ES-I3 (cell line): ENCODE measurements around the gene OR1L8.
"Not testable (repeated sequence)": the region's sequence is repeated elsewhere in the genome, so short reads cannot be mapped to it uniquely, and the experiment has no call there.

ENCODE experiments used
- H3K36me3 ChIP-seq: 2 replicates; pipeline ENCODE4 v1.6.1; 2013; ENCODE audit warnings: mild to moderate bottlenecking, low read length, control low read depth, moderate library complexity; ENCODE audit not compliant: insufficient read depth
- H3K4me1 ChIP-seq: 2 replicates; pipeline ENCODE4 v1.6.1; 2013; ENCODE audit warnings: mild to moderate bottlenecking, control low read depth, low read length; ENCODE audit not compliant: insufficient read depth
- H3K9ac ChIP-seq: 2 replicates; pipeline ENCODE4 v1.6.1; 2013; ENCODE audit warnings: low read depth, mild to moderate bottlenecking, low read length, moderate library complexity
- H3K9me3 ChIP-seq: 2 replicates; pipeline ENCODE4 v1.6.1; 2013; ENCODE audit warnings: mild to moderate bottlenecking, low read length, moderate library complexity; ENCODE audit not compliant: control insufficient read depth, insufficient read depth

Gene OR1L8

GRCh38 chr9:122583284-122583683, at the start of gene OR1L8:
Gene OR1L8 (minus strand): TSS chr9:122583384. CDS start chr9:122568477, 14,907 bp downstream.
- not testable (repeated sequence) for H3K36me3 ChIP-seq, H3K9me3 ChIP-seq, H3K9ac ChIP-seq, H3K4me1 ChIP-seq

DNA sequence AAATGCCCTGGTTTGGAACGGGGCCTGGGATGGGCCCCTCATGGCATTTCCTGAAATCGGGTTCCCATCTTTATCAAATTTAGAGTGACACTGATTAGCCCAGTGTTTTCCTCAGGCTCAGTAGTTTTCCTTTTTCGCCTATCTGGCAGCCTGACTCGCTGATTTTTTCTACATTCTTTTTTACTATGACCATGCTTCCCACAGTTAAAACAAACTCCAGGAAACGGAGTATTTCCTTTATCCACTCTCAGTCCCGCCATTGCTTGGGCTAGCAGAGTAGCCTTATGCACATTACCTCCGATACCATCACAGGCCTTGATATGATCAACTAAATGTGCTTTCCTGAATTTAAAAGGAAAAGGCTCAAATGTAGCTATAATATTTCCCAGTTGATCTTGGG, 36.8 kb upstream of the OR1L8 start:
- H3K9me3 ChIP-seq = no peaks in the 10 kb centered on the region
- H3K36me3 ChIP-seq = no peaks in the 10 kb centered on the region
- no peaks in the 10 kb centered on the region for H3K4me1 ChIP-seq
- H3K9ac ChIP-seq = no peak overlapping the region

GRCh38 chr9:122614362-122614761, 31.2 kb upstream of the OR1L8 start, which contains the start of gene OR1Q1:
Gene OR1Q1 (plus strand): TSS chr9:122614738. CDS start chr9:122614738, 0 bp downstream.
- H3K36me3 ChIP-seq = no peaks in the 10 kb centered on the region
- H3K9me3 ChIP-seq = no peaks in the 10 kb centered on the region
- H3K9ac ChIP-seq = no peak within 1 kb of the TSS
- no peaks in the 10 kb centered on the region for H3K4me1 ChIP-seq

- H3K9me3 ChIP-seq = no peaks in the 10 kb centered on the region
- H3K9ac ChIP-seq = no peak overlapping the region
- H3K36me3 ChIP-seq = no peaks in the 10 kb centered on the region
- no peaks in the 10 kb centered on the region for H3K4me1 ChIP-seq
Measured at GRCh38 chr9:122609804-122610203, 26.6 kb upstream of the OR1L8 start.

GRCh38 chr9:122606587-122606986, 23.4 kb upstream of the OR1L8 start:
- Histone ChIP-seq H3K9ac (no peak overlapping the region), H3K4me1 (no peaks in the 10 kb centered on the region), H3K36me3 (no peaks in the 10 kb centered on the region), H3K9me3 (no peaks in the 10 kb centered on the region)

GRCh38 chr9:122605691-122606090, 22.5 kb upstream of the OR1L8 start:
- H3K9me3 ChIP-seq = no peaks in the 10 kb centered on the region
- no peak overlapping the region for H3K9ac ChIP-seq
- no peaks in the 10 kb centered on the region for H3K36me3 ChIP-seq
- H3K4me1 ChIP-seq = no peaks in the 10 kb centered on the region

- no peak overlapping the region for H3K9ac ChIP-seq
- H3K4me1 ChIP-seq = no peaks in the 10 kb centered on the region
- H3K36me3 ChIP-seq = no peaks in the 10 kb centered on the region
- no peaks in the 10 kb centered on the region for H3K9me3 ChIP-seq
Measured at GRCh38 chr9:122580360-122580759, 2.8 kb downstream of the OR1L8 start.

DNA sequence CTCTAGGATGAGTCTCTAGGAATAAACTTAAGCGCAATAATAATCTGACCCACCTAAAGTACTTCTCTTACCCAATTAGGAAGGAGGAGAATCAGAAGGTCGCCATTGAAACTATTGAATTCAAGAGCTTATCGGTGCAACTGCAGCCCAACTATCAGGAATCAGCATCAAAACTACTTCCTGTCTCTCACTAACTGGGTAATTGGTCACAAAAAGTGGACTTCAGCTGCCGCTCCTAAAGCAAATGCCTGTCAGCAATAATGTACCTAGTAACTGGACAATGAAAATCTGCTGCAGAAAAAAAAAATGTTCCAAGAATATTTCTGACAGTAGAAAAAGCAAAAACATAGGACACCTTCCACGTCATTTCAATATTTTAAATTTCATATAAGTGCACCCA, 3.3 kb downstream of the OR1L8 start:
- no peaks in the 10 kb centered on the region for H3K9me3 ChIP-seq
- H3K4me1 ChIP-seq = no peaks in the 10 kb centered on the region
- no peak overlapping the region for H3K9ac ChIP-seq
- H3K36me3 ChIP-seq = no peaks in the 10 kb centered on the region

GRCh38 chr9:122572456-122572855, 10.7 kb downstream of the OR1L8 start:
- no peaks in the 10 kb centered on the region for H3K36me3 ChIP-seq
- no peaks in the 10 kb centered on the region for H3K9me3 ChIP-seq
- H3K9ac ChIP-seq = no peak overlapping the region
- H3K4me1 ChIP-seq = no peaks in the 10 kb centered on the region

DNA sequence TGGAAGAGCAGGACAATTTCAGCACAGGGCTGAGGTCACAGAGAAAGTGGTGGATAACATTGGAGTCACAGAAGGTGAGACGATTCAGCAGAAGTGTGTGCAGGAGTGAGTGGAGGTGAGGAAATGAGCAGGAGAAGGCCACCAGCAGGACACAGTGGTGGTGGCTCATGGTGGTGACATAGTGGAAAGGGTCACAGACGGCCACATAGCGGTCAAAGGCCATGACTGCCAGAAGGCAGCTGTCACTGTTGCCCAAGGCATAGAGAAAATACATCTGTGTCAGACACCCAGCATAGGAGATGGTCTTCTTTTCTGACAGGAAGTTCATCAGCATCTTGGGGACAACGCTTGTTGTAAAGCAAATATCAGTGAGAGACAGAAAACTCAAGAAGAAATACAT, 15.3 kb downstream of the OR1L8 start:
- Histone ChIP-seq H3K4me1 (no peaks in the 10 kb centered on the region), H3K9ac (no peak overlapping the region), H3K9me3 (no peaks in the 10 kb centered on the region; the same call in 1 of the 2 replicates), H3K36me3 (no peaks in the 10 kb centered on the region)

DNA sequence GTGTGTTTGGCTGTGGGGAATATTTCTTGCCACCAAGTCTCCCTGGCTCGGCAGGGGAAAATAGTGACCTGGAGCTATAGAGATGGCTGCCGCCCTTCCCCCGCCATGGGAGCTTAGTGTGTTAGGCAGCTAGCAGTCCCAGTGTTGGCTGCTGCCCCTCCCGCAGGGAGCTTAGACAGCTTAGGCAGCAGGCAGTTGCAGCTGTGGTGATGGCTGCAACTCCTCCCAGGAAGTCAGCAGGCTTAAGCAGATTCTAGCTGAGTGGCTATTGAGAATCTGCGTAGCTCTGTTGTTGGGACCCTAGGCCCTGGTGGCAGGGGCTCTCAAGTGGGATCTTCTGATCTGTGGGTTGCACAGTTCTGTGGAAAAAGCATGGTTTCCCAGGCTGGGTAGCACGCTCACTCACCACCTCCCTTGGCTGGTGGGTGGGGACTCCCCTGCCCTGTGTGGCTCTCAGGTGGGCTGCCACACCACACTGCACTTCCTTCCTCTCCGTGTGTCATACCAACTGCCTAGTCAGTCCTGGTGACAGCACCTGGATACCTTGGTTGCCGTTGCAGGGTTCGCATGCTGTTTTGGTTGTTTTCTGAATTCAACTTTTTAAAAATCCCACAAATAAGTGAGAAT, 20.9 kb downstream of the OR1L8 start:
- H3K4me1 ChIP-seq = no peaks in the 10 kb centered on the region
- H3K9me3 ChIP-seq = no peaks in the 10 kb centered on the region; the same call in 1 of the 2 replicates
- no peak overlapping the region; the same call in 1 of the 2 replicates for H3K9ac ChIP-seq
- no peaks in the 10 kb centered on the region for H3K36me3 ChIP-seq

DNA sequence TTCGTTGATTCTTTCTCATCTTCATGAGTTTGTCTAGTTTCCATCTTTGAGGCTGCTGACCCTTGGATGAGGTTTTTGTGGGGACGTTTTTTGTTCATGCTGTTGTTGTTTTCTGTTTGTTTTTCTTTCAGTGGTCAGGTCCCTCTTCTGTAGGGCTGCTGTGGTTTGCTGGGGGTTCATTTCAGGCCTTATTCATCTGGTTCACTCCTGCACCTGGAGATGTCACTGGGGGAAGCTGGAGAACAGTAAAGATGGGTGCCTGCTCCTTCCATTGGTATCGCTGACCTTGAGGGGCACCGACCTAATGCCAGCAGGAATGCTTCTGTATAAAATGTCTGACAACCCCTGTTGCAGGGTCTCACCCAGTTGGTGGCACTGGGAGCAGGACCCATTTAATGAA, 21.7 kb downstream of the OR1L8 start:
- no peak overlapping the region; the same call in 1 of the 2 replicates for H3K9ac ChIP-seq
- H3K4me1 ChIP-seq = no peaks in the 10 kb centered on the region
- H3K9me3 ChIP-seq = no peaks in the 10 kb centered on the region; the same call in 1 of the 2 replicates
- H3K36me3 ChIP-seq = no peaks in the 10 kb centered on the region

GRCh38 chr9:122552812-122553211, 30.4 kb downstream of the OR1L8 start, which contains the start of gene OR1N2:
Gene OR1N2 (plus strand): TSS chr9:122553112. CDS start chr9:122553212, 100 bp downstream.
- Histone ChIP-seq H3K36me3 (no peaks in the 10 kb centered on the region), H3K9me3 (no peaks in the 10 kb centered on the region), H3K9ac (no peak within 1 kb of the TSS), H3K4me1 (no peaks in the 10 kb centered on the region)

GRCh38 chr9:122551371-122551770, 31.8 kb downstream of the OR1L8 start:
- Histone ChIP-seq H3K9ac (no peak overlapping the region), H3K36me3 (no peaks in the 10 kb centered on the region), H3K4me1 (no peaks in the 10 kb centered on the region), H3K9me3 (no peaks in the 10 kb centered on the region)

DNA sequence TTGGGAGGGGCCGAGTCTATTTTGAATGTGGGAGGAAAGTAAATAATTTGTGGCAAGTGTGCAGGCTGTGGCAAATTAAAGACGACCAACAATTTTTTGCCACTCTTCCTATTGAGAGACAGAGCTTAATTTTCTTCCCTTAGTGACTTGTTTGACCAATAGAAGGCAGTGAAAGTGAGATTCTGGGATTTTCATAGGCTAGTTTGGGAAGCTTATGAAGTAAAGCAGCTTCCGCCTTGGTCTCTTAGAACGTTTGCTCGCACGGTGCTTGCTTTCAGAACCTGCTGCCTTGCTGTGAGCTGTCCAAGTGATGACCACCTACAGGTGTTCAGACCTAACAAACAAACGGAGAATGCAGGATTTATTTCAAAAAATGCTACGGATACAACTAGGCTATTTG, 37.0 kb downstream of the OR1L8 start:
- Histone ChIP-seq H3K4me1 (no peaks in the 10 kb centered on the region), H3K9ac (no peak overlapping the region), H3K9me3 (no peaks in the 10 kb centered on the region), H3K36me3 (no peaks in the 10 kb centered on the region)
